C1 segment of cervical spinal cord (tissue), 14 donors: ENCODE data around the gene COL7A1.
"Not testable (repeated sequence)": the region's sequence is repeated elsewhere in the genome, so short reads cannot be mapped to it uniquely, and the experiment has no call there.

Experiments
- DNase-seq, 14 donors: peaks; one replicate each; lab custom pipeline; 2025; lab: John Stamatoyannopoulos, UW

The COL7A1 gene

DNA sequence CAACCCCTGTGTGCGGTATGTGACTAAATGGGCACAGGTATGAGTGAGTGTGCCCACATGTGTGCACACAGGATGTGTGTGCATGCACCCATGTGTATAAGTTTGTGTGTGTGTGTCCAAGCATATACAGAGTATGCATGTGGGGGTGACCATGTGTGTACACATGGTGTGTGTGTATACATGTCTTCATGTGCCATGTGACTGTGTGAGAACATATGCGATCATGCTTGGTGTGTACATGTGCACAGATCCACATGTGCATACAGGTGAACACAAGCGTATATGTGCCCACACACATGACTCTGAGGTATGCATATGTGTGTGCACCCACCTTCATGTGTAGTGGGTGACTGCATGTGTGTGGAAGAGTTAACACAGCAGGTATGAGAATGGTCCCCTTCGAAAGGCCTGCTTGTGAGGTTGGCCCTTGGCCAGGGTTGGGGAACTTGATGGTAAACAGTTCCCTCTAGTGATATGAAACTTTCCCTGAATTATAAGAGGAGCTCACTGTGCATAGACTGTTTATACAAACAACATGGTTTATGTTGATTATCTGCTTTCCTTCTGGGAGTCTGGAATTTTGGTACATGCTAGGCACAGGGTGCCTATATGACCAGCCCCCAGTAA lies 48.8 kb downstream of the COL7A1 start:
- DNase-seq: no peak

DNA sequence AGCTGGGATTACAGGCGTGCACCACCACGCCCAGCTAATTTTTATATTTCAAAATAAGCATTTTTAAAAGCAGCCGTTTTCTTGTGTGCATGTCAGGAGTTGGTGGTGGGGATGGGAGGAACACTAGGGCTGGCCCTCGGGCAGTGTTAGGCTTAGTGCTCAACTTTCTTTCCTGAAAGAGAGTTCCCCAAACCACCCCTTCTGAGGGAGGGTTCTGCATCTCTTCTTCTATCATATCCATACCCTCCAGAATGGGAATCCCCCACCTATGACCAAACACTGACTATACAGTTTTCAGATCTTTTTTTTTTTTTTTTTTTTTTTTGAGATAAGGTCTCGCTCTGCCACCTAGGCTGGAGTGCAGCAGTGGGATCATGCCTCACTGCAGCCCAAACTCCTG lies 51.0 kb downstream of the COL7A1 start:
- no peak for DNase-seq

- peak in 4 of 14 donors; percentile 9 to 32 (median 12) for DNase-seq
Measured at GRCh38 chr3:48543271-48543866, 51.8 kb downstream of the COL7A1 start.

- DNase-seq: no peak
Measured at GRCh38 chr3:48538451-48538850, 56.7 kb downstream of the COL7A1 start.

DNA sequence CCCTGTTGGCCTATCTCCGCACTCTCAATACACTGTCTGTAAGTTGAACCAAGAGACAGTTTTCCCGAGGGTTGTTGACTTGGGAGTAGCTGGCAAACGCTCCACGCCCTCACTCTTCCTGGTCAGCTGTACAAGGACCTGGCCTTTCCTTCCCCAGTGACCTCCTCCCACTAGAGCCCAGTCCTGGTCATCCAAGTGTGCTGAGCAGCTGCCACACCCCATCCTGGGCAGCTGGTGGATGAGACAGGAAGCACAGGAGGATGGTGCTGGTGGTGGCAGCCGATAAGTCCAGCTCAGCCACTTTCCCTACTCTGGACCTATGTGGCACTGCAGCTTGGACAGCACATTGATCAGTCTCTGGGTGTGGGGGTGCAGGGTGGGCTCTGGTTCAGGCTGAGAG lies 58.3 kb downstream of the COL7A1 start:
- no peak for DNase-seq

DNA sequence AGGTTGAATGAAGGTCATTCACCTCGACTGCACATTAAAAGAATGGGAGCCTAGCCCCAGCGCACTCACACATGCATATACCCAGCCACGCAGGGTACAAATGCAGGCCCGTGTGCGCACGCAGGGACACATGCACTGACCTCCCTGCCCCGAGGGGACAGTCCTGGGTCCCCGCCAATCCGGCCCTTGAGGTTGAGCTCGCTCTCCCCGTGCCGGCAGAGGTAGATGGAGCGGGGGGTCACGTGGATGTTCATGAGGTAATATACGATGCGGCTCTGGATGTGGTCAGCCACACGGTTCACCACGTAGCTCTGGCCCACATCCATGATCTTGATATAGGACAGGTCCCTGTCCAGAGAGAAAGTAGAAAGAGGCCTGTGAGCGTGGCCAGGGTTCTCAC lies 59.0 kb downstream of the COL7A1 start:
- DNase-seq: no peak

DNA sequence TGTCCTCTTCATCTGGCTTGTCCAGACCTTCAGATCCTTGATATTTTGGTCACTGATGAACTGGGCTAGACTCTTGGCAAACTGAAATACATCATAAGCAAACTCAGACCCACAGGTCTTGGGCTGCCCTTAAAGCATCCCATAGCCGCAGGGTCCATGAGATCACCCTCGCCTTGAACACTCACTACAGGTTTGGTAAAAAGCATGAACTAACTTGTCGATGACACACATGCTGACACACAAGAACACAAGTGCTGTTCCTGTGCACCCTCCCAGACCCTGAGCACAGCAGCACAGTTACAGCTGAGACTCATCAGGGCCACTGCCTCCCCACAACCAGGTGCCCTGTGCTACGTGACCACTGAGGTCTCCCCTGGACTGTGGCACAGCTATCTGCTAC lies 59.6 kb downstream of the COL7A1 start:
- no peak for DNase-seq

DNA sequence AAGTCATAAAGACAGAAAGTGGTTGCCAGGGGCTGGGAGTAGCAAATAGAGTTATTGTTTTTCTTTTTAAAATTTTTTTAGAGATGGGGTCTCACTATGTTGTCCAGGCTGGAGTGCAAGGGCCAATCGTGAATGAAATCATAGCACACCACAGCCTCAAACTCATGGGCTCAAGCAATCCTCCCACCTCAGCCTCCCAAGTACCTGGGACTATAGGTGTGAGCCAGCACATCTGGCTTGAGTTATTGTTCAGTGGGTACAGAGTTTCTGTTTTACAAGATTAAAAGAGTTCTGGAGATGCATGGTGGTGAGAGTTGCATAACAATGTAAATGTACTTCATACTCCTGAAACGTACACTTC lies 62.2 kb downstream of the COL7A1 start:
- DNase-seq: no peak

GRCh38 chr3:48532271-48532976 lies 62.7 kb downstream of the COL7A1 start:
- peak in 2 of 14 donors; percentile 6 to 32 for DNase-seq

- DNase-seq: not testable (repeated sequence)
Measured at GRCh38 chr3:48530701-48531100, 64.4 kb downstream of the COL7A1 start.

DNA sequence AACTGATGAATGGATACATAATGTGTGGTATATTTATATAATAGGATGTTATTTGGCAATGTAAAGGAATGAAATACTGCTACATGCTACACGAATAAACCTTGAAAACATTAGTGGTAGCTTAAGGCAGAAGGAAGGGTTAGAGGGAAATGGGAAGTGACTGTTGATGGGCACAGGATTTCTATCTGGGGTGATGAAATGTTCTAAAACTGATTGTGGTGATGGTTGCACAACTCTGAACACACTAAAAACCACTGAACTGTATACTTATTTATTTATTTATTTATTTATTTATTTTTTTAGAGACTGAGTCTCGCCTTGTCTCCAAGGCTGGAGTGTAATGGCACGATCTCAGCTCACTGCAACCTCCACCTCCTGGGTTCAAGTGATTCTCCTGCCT lies 66.4 kb downstream of the COL7A1 start:
- no peak for DNase-seq

DNA sequence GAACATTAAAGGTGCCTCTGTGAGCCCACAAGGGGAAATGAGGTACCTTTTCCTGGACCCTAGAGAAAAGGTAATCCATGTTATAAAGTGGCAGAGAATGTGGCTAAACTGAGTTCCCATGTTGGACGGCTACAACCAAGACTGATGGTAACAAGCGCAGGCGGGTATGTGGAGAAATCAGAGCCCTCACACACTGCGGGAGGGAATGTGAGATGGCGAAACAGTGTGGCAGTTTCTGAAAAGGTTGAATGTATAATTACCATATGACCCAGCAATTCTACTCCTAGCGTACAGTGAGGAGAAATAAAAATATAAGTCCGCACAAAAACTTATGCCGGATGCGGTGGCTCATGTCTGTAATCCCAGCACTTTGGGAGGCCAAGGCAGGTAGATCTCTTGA lies 67.1 kb downstream of the COL7A1 start:
- DNase-seq: no peak

DNA sequence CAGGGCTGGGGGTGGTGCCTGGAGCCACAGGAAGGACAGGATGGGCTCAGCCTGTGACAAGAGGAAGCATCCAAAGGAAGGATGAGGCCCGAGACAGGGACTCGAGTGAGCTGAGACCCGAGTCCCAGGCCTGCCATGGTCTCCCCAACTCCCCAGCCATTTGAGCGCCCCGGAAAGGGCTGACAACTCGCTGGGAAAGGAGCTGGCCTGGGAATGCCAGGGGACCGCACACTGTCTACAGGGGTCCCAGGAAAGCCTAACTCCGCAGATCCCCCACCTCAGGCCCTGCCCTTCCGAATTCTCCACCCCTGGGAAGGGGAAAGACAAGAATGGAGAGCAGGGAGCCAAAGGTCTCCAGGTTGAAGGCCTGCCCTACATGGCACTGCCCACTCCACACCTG lies 70.2 kb downstream of the COL7A1 start:
- DNase-seq: no peak

DNA sequence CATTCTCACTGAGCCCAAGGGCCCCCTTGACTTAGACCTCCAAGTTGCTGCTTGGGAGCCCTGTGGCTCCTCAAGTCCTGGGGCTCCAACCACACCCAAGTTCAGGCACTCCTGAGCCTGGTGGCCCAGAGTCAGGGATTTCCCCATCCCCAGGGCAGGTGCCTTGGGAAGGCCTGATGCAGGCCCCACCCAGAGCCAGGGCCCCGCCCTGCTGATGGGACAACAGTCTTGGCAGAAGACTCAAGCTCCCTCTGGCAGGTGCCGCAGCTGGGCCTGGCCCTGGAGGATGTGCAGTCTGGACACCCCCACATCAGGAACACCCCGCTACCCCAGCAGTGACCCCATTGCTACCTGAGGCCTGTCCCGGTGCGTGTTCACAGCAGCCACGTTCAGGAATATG lies 73.5 kb downstream of the COL7A1 start:
- no peak for DNase-seq

DNA sequence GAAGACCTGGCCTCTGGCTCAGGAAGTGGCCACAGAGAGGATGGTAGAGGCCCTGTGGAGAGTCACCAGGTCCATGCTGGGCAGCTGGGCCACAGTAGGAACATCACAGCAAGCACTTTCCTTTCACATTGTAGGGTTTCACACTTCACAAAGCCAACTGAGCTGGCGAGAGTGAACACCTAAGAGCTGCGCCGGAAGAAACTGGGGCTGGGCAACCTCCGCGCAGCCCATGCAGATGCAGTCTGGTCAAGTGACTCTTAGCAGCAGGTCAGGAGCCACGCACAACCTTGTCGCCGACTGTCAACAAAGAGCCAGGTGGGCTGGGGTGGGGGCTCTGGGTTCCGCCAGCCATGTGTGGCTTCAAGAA lies 75.9 kb downstream of the COL7A1 start:
- DNase-seq: no peak

- DNase-seq: no peak
Measured at GRCh38 chr3:48518638-48519276, 76.4 kb downstream of the COL7A1 start.

DNA sequence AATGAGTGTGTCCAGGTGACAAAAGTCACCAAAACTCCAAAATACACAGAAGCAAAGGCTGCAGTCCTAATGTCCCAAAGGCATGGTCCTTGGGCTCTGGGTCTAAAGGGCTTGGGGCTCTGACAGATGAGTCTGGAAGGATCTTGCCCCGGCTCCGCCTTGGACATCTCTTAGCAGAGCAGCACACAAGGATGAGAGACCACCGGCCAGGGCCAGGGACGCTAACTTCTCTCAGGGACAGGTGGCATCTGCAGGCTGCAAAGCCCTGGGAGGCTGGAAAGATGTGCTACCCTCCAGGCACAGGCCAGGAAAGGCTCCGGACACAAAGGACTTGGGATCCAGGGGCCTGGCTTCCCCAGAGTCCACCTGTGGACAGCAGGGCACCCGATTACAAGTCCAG lies 77.1 kb downstream of the COL7A1 start:
- DNase-seq: no peak

- no peak for DNase-seq
Measured at GRCh38 chr3:48516571-48516970, 78.6 kb downstream of the COL7A1 start.

DNA sequence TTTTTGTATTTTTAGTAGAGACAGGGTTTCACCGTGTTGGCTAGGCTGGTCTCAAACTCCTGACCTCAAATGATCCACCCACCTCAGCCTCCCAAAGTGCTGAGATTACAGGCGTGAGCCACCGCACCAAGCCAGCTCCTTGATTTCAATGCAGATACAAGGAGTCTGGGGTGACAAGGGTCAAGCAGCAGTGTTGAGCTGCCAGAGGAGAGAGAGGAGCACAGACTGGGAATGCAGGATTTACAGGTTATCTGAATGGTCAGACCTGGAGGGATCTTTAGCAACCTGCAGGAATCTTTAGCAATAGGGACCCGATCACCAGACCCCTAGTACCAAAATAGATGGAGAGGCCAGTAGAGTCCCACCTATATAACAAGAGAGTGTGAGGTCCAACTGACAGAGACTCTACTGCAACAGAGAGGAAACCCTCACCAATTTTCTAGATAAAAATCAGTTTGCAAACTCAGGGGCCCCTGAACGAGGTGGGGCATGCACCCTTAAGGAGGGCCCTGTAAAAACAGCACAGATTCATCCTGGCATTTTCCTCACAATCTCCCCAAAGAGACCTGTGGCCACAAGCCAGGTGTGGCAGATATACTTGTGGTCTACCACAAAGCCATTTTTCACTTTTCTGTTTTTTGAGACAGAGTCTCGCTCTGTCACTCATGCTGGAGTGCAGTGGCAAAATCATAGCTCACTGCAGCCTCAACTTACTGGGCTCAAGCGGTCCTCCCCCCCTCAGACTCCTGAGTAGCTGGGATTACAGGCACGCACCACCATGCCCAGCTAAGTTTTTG lies 80.5 kb downstream of the COL7A1 start:
- DNase-seq: no peak
